ENCODE data around the gene USP7.

The USP7 gene

GRCh38 chr16:8910811-8911210 lies 52.9 kb downstream of the USP7 start:
- no peak overlapping the region for H3K4me3 ChIP-seq (ENCODE audit: low read length)
- DNase-seq (ENCODE audit: low read depth, low spot score) = no peak

- peak; percentile 69 for DNase-seq (ENCODE audit: low read depth, low spot score)
- H3K4me3 ChIP-seq (ENCODE audit: low read length) = no peak overlapping the region
These were observed 54.8 kb downstream of the USP7 start for GRCh38 chr16:8908810-8909468.

DNA sequence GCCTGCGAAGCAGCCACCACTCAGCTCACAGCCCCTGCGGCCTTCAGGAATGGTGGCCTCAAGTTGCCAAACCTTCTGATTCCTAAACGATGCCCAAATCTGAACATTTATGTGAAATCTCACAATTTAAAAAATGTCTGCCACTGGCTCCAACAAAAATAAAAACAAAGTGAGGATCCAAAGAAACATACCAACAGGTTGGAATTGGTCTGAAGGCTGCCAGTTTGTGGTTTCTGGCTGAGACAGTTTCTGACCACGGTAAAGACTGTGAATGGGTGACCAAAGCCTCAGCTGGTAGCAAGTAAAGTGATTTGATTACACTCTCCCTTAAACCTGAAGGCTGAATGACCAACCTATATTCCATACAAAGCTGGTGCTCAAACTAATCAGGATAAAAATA lies 56.6 kb downstream of the USP7 start:
- H3K4me3 ChIP-seq (ENCODE audit: low read length) = no peak overlapping the region
- no peak for DNase-seq (ENCODE audit: low read depth, low spot score)

- DNase-seq (ENCODE audit: low read depth, low spot score) = no peak
- no peak overlapping the region for H3K4me3 ChIP-seq (ENCODE audit: low read length)
These were observed 57.7 kb downstream of the USP7 start for GRCh38 chr16:8905795-8906591.

DNA sequence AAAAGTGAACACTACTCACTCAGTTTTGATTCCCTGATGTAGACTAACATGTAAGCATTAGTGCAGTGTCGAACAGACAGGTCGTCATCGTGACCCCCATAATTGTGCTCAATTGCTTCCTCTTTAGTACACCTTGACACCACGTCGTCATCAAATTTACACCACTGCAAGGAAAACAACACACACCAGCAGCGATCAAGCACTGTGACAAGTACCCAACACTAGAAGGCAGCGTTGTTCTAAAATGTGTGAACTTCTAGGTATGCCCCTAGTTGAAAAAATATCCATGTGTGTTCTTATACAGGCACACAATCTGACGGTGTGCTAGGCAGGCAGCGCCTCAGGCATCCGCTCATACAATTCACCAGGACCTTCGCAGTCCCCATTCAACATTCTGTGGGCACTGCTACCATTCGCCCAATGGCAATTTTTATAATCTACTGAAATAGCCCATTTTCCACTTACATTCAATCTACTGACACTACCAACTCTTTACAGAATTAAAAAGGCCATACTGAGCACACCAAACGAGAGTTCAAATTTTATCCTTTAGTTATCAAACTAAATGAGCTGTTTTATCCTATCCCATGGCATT lies 58.4 kb downstream of the USP7 start:
- no peak overlapping the region for H3K4me3 ChIP-seq (ENCODE audit: low read length)
- DNase-seq (ENCODE audit: low read depth, low spot score) = peak; percentile 68

- DNase-seq (ENCODE audit: low read depth, low spot score) = no peak
- H3K4me3 ChIP-seq (ENCODE audit: low read length) = no peak overlapping the region
These were observed 59.7 kb downstream of the USP7 start for GRCh38 chr16:8904018-8904430.

GRCh38 chr16:8903004-8903403 lies 60.7 kb downstream of the USP7 start:
- DNase-seq (ENCODE audit: low read depth, low spot score) = no peak
- no peak overlapping the region for H3K4me3 ChIP-seq (ENCODE audit: low read length)

DNA sequence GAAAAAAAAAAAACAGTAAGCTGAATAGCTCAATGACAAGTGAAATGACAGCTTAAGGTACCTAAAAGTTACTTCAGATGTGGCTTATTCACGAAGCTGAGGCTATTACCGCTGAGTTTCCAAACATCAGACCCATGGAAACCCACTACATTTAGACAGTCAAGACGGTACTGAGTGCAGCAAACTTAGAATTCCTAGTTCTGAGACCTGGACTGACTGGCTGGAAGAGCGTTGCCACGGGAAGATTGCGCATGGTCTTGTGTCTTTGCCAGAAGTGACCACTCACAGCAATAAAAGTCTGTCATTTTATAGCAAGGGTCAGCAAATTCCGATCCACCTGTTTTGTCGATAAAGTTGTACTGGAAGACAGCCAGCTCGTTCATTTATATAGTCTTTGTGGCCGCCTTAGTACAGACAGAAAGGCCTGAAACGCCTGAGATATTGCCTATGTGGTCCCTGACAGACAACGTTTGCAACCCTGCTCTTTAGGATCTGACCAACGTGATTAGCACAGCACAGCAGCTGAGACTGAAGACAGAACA lies 62.3 kb downstream of the USP7 start:
- DNase-seq (ENCODE audit: low read depth, low spot score) = no peak

GRCh38 chr16:8900343-8900742 lies 63.4 kb downstream of the USP7 start:
- no peak for DNase-seq (ENCODE audit: low read depth, low spot score)
- H3K4me3 ChIP-seq (ENCODE audit: low read length) = no peak overlapping the region

More for the DNA sequence above, 62.3 kb downstream of the USP7 start:
- no peak overlapping the region for H3K4me3 ChIP-seq (ENCODE audit: low read length)

DNA sequence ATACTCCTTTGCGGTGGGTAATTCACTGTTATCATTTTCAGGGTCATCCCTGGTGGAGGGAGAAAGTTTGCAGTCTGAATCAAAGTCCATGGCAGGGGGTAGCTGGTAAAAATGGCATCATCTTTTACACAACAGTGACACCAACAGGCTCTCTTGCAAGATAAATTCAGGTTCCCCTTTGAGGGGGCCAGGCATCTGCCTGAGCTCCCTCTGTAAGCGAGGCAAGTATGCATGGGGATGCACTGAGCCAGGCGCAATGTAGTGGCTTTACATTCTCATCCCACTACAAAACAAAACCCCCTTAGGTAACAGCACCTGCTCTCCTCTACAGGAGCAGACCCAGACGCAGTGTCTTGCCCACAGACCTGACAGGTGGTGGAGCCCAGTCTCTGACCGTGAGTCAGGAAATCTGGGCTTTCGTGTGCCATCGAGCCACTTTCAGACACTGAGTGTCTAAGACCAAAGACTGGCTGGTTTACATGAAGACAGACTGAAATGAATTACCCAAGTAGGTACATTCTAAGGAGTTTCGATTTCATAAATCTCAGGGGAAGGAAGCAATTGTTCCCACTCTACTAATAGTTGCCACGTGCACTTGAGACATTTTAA lies 63.9 kb downstream of the USP7 start:
- no peak for DNase-seq (ENCODE audit: low read depth, low spot score)
- no peak overlapping the region for H3K4me3 ChIP-seq (ENCODE audit: low read length)

GRCh38 chr16:8898660-8899318 lies 64.9 kb downstream of the USP7 start:
- no peak for DNase-seq (ENCODE audit: low read depth, low spot score)
- no peak overlapping the region for H3K4me3 ChIP-seq (ENCODE audit: low read length)

- no peak for DNase-seq (ENCODE audit: low read depth, low spot score)
- no peak overlapping the region for H3K4me3 ChIP-seq (ENCODE audit: low read length)
These were observed 68.9 kb downstream of the USP7 start for GRCh38 chr16:8894736-8895334.

GRCh38 chr16:8893976-8894690 lies 69.6 kb downstream of the USP7 start:
- H3K4me3 ChIP-seq (ENCODE audit: low read length) = no peak overlapping the region
- no peak for DNase-seq (ENCODE audit: low read depth, low spot score)

DNA sequence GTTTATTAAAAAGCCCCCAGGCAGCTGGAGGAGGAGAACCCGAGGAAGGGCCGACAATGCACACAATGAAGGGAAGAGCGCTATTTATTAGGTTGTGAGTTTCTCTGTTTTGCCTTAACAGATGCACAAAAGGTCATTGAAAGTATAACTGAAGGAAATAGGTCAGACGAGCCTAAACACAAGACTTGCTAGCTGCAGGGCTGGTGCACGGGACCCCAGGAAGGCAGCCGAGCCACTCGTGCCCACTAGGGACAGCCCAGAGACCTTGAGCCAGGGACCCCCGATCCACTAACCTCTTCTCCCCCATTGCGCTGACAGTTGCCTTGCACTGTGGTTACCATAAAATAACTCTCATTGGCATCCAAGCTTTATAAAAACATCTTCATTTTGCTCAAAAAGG lies 70.3 kb downstream of the USP7 start:
- no peak overlapping the region for H3K4me3 ChIP-seq (ENCODE audit: low read length)
- DNase-seq (ENCODE audit: low read depth, low spot score) = no peak

DNA sequence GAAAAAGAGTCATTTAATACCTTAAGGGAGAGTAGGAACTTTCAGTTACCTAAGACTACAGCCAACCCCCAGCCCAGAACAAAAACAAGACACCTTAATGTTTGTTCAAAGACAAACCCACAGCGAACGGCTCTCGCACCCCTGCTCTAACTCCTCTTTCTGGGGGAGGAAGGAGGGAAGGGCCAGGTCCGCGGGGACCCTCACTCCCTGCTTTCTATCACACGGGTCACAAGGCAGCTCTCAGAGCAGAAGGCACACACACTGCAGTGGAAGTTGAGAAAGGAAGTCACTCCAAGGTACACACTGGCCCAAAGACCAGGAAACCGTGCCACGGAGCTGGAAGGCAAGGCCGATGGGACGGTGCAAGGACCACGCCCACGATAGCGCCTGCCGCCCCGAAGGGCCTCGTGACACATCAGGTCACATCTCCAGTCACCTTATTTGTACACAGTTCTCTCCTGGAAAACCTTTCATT lies 71.6 kb downstream of the USP7 start:
- DNase-seq (ENCODE audit: low read depth, low spot score) = no peak
- H3K4me3 ChIP-seq (ENCODE audit: low read length) = no peak overlapping the region

DNA sequence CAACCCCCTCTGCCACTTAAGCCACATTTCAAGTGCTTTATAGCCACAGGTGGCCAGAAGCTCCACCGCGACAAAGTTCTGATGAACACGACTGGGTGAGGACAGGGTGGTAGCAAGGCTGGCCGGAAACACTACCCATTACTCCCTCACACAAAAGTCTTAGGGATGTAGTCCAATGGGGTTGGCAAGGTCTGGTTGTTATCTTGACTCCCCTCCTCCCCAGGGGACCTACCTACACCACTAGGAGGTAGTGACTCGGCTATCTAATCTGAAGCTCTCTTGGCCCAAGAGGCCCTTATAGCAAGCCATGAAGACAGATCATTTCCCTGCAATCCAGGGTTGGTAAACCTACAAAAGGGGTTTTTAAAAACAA lies 73.2 kb downstream of the USP7 start:
- H3K4me3 ChIP-seq (ENCODE audit: low read length) = no peak overlapping the region
- DNase-seq (ENCODE audit: low read depth, low spot score) = no peak

DNA sequence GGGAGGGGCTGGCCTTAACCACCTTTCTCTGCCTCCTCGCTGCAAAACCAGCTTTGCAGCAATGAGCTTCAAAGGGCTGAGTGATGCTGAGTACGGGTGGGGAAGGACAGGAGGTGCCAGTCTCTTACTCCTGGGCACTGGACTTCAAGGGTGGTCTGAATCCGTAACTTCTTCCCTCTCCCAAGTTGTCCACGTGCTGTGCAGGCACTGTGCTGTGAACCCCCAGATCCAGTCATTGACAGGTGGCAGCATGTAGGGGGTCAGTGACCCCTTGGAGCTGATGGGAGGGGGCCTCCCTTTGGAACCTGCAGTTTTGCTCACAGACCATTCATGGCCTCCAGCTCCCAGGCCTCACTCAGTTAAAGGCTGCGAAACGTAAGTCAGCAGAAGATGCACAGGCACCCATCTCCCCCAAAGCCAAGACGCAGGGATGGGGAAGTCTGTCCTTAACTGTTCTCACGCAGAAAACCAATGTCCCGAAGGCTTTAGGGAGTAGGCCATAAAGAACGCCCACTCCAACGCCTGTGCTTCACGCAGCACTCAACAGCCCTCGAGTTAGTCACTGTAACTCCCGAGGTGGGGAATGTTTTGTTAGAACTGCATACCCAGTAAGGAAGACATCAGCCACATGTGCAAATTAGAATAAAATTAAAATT lies 73.7 kb downstream of the USP7 start:
- no peak for DNase-seq (ENCODE audit: low read depth, low spot score)
- no peak overlapping the region for H3K4me3 ChIP-seq (ENCODE audit: low read length)
